HCT116 (cell line): ENCODE results near the gene ENO2. TPM values are rescaled to one million over a fixed set of nuclear protein-coding genes. Genes with fewer than 3 reads are reported as not detected.
"Not testable (repeated sequence)": the region's sequence is repeated elsewhere in the genome, so short reads cannot be mapped to it uniquely, and the experiment has no call there.

Source experiments
- ATAC-seq: fragments of 200-7000 bp; cut with Tn5 transposase; 2 replicates; pipeline ENCODE4 v1.9.1; 2020; ENCODE audit warnings: mild to moderate bottlenecking, moderate library complexity
- Bru-seq: library from RNA; stranded (reverse); fragments of 400-500 nt; gene quantifications from one replicate; lab custom pipeline; 2021; lab: Mats Ljungman, UMichigan
- BruChase-seq, 2 experiments: library from RNA; stranded (reverse); fragments of 400-500 nt; gene quantifications; one replicate each; lab custom pipeline; 2021; lab: Mats Ljungman, UMichigan
- BruUV-seq: library from RNA; stranded (reverse); fragments of 400-500 nt; replicated peaks from 2 replicates; lab custom pipeline; 2021; lab: Mats Ljungman, UMichigan
- CTCF ChIA-PET: fragments of 300-600 bp; sonication (Branson Sonifier 250); formaldehyde crosslinking; loops from one replicate; lab custom pipeline; 2021; ENCODE audit warnings: antibody characterized with exemption; lab: Charles Lee
- POLR2A ChIA-PET: fragments of 300-600, 350-600 bp; sonication (Branson Sonifier 250); formaldehyde crosslinking; loops from one replicate; lab custom pipeline; 2021; ENCODE audit warnings: antibody characterized with exemption; lab: Charles Lee
- RAD21 ChIA-PET, 2 experiments: fragments of 300-600 bp; sonication (Branson Sonifier 250); formaldehyde crosslinking; loops; one replicate each; lab custom pipeline; 2023; ENCODE audit warnings: low total read pairs in 2 of 2; ENCODE audit not compliant: uncharacterized antibody in 2 of 2, unreplicated experiment in 2 of 2, low non-redundant PET in 1 of 2; lab: Charles Lee
- DNase-seq: peaks from one replicate; pipeline ENCODE4 v3.0.0-alpha.2; 2010; ENCODE audit warnings: low read depth, low spot score
- H2AFZ ChIP-seq: fragments of 200-600 bp; shearing (Covaris generic), sonication (generic); 2 replicates; pipeline ENCODE4 v1.6.1; 2017; ENCODE audit warnings: low read depth, mixed run types, mixed read lengths, antibody characterized with exemption, low read length; ENCODE audit not compliant: poor library complexity, severe bottlenecking
- H3K27ac ChIP-seq: 2 replicates; pipeline ENCODE4 v1.5.1; 2012; ENCODE audit warnings: low read depth, low read length
- H3K27me3 ChIP-seq: fragments of 200-600 bp; sonication (generic); 2 replicates; pipeline ENCODE4 v1.6.1; 2016; ENCODE audit warnings: mixed run types, low read length, mixed read lengths; ENCODE audit not compliant: insufficient read depth
- H3K36me3 ChIP-seq, 2 experiments: fragments of 200-500 bp in 1 of 2; fragments of 200-600 bp in 1 of 2; sonication (Bioruptor generic) in 1 of 2; sonication (generic) in 1 of 2; 2 replicates each; pipeline versions ENCODE4 v1.5.1 to v1.6.1; 2014 to 2016; ENCODE audit warnings: low read length in 2 of 2, inconsistent platforms in 1 of 2, mixed read lengths in 1 of 2, mixed run types in 1 of 2; ENCODE audit not compliant: insufficient read depth in 2 of 2, control insufficient read depth in 1 of 2
- H3K4me1 ChIP-seq, 2 experiments: fragments of 200-600 bp in 1 of 2; sonication (generic) in 1 of 2; 2 replicates each; pipeline versions ENCODE4 v1.5.1 to v1.6.1; 2012 to 2017; ENCODE audit warnings: low read length in 2 of 2, inconsistent platforms in 1 of 2, mild to moderate bottlenecking in 1 of 2, mixed read lengths in 1 of 2, mixed run types in 1 of 2, moderate library complexity in 1 of 2; ENCODE audit not compliant: insufficient read depth in 2 of 2, control insufficient read depth in 1 of 2
- H3K4me2 ChIP-seq: fragments of 200-600 bp; sonication (generic); 2 replicates; pipeline ENCODE4 v1.6.1; 2017; ENCODE audit warnings: mixed run types, low read length, mixed read lengths
- H3K4me3 ChIP-seq, 2 experiments: fragments of 200-600 bp in 1 of 2; sonication (generic) in 1 of 2; replicated peaks in 1 of 2; 2 replicates each; pipeline ENCODE4 v1.5.1; 2011 to 2016; ENCODE audit warnings: low read length in 2 of 2, control low read depth in 1 of 2, low read depth in 1 of 2, mild to moderate bottlenecking in 1 of 2, mixed read lengths in 1 of 2, mixed run types in 1 of 2
- H3K79me2 ChIP-seq: fragments of 200-600 bp; sonication (generic); 2 replicates; pipeline ENCODE4 v1.6.1; 2017; ENCODE audit warnings: mild to moderate bottlenecking, mixed run types, low read length, moderate library complexity, mixed read lengths; ENCODE audit not compliant: insufficient read depth
- H3K9ac ChIP-seq: fragments of 200-600 bp; sonication (generic); 2 replicates; pipeline ENCODE4 v1.6.1; 2016; ENCODE audit warnings: low read length, mixed read lengths
- H3K9me2 ChIP-seq: fragments of 200-600 bp; sonication (generic), shearing (Covaris generic); 2 replicates; pipeline ENCODE4 v1.6.1; 2017; ENCODE audit warnings: mixed run types, mild to moderate bottlenecking, moderate library complexity; ENCODE audit not compliant: insufficient read depth
- H3K9me3 ChIP-seq, 2 experiments: fragments of 200-500 bp in 1 of 2; fragments of 200-600 bp in 1 of 2; sonication (Bioruptor generic) in 1 of 2; sonication (generic) in 1 of 2; 2 replicates each; pipeline ENCODE4 v1.6.1; 2014 to 2017; ENCODE audit warnings: low read length in 2 of 2, mixed read lengths in 2 of 2, inconsistent platforms in 1 of 2, low read depth in 1 of 2, mild to moderate bottlenecking in 1 of 2, mixed run types in 1 of 2, moderate library complexity in 1 of 2; ENCODE audit not compliant: control insufficient read depth in 1 of 2, insufficient read depth in 1 of 2
- H4K20me1 ChIP-seq: fragments of 200-600 bp; sonication (generic), shearing (Covaris generic); 2 replicates; pipeline ENCODE4 v1.6.1; 2017; ENCODE audit warnings: mixed run types, mild to moderate bottlenecking, moderate library complexity; ENCODE audit not compliant: insufficient read depth
- CTCF ChIP-seq, 3 experiments: fragments of 200-600 bp in 1 of 3; sonication (generic) in 1 of 3; IDR thresholded peaks in 2 of 3; conservative IDR thresholded peaks in 1 of 3; 2 replicates each; pipeline ENCODE4 v1.5.1; 2012 to 2017; ENCODE audit warnings: low read depth in 2 of 3, low read length in 2 of 3, antibody characterized with exemption in 1 of 3, borderline replicate concordance in 1 of 3, control low read depth in 1 of 3, mild to moderate bottlenecking in 1 of 3, mixed read lengths in 1 of 3, mixed run types in 1 of 3, moderate library complexity in 1 of 3; ENCODE audit not compliant: insufficient read depth in 1 of 3
- JUND ChIP-seq: IDR thresholded peaks from 2 replicates; pipeline ENCODE4 v1.6.1; 2012
- MAX ChIP-seq: IDR thresholded peaks from 2 replicates; pipeline ENCODE4 v1.6.1; 2012
- POLR2AphosphoS5 ChIP-seq: IDR thresholded peaks from 2 replicates; pipeline ENCODE4 v1.6.1; 2011; ENCODE audit warnings: mild to moderate bottlenecking, low read depth, low read length, moderate library complexity
- SIN3A ChIP-seq: IDR thresholded peaks from 2 replicates; pipeline ENCODE4 v1.6.1; 2012; ENCODE audit warnings: low read depth
- SP1 ChIP-seq: IDR thresholded peaks from 2 replicates; pipeline ENCODE4 v1.6.1; 2012; ENCODE audit warnings: low read depth
- TCF7L2 ChIP-seq: IDR thresholded peaks from 2 replicates; pipeline ENCODE4 v1.7.0; 2011; ENCODE audit warnings: borderline replicate concordance, inconsistent platforms; ENCODE audit not compliant: insufficient read depth, insufficient read length; ENCODE audit errors: extremely low read depth
- ZFX ChIP-seq: fragments of 450-650 bp; IDR thresholded peaks from 2 replicates; pipeline ENCODE4 v1.6.1; 2017
- intact Hi-C: fragments of 100-400 bp; cut with micrococcal nuclease; formaldehyde crosslinking; loops from 2 replicates; pipeline ENCODE4 v1.10.0; 2022
- long read RNA-seq: library from polyadenylated mRNA; unstranded; transcript quantifications from one replicate; pipeline ENCODE4 v2.0.0, GENCODE V29; 2021; ENCODE audit not compliant: unreplicated experiment
- polyA plus RNA-seq: library from polyadenylated mRNA; unstranded; fragments of >200 nt; gene quantifications from 2 replicates; pipeline ENCODE4 v1.2.1, GENCODE V29; 2012; ENCODE audit warnings: missing spikeins
- total RNA-seq: library from RNA; stranded (reverse); gene quantifications from one replicate; pipeline ENCODE4 v1.2.1, GENCODE V29; 2021; ENCODE audit not compliant: unreplicated experiment

The ENO2 gene
- total RNA-seq (117 TPM), Bru-seq, nascent RNA (percentile 58 among the genes with signal in this experiment), BruChase-seq, experiment 1, labeled RNA remaining after a 6-hour chase (percentile 82 among the genes with signal in this experiment), BruChase-seq, experiment 2, labeled RNA remaining after a 2-hour chase (percentile 72 among the genes with signal in this experiment)
- polyA plus RNA-seq = 312 and 352 TPM in 2 replicates
- long read RNA-seq, transcript ENO2-205 (11 exons, 2,827 nt) = minor isoform, 16 of 209 reads
- long read RNA-seq, transcript ENO2-201 (12 exons, 2,423 nt) = major isoform, 109 of 209 reads
- long read RNA-seq, transcript ENO2-211 (12 exons, 2,549 nt) = minor isoform, 20 of 209 reads
- long read RNA-seq, partial matches to known transcripts = 28 of 209 reads
- long read RNA-seq, other reads (novel, unspliced or antisense) = 36 of 209 reads

- peak; percentile 62 for TF ChIP-seq MAX
- TF ChIP-seq CTCF (IDR thresholded peaks at IDR 0.05 in 2 of 3, conservative IDR thresholded peaks at IDR 0.05 in 1 of 3; ENCODE audit: borderline replicate concordance in 1 of 3, insufficient read depth in 1 of 3, low read depth in 2 of 3, low read length in 2 of 3) = no peak
- TF ChIP-seq SP1 = no peak; the same call in 1 of the 2 replicates
- TF ChIP-seq SIN3A = peak; percentile 62
- peak; percentile 35; the same call in 1 of the 2 replicates for TF ChIP-seq JUND
- peak; percentile 55; the same call in 1 of the 2 replicates for TF ChIP-seq ZFX
- no peak for TF ChIP-seq TCF7L2
- peak; percentile 50 for TF ChIP-seq POLR2AphosphoS5
- peaks cover 15 to 27% of the 10 kb centered on the region in 2 experiments for H3K4me1 ChIP-seq
- ATAC-seq (peak; percentile 91), DNase-seq (no peak)
- H3K27ac ChIP-seq = peak within 1 kb of the TSS; percentile 53
- peaks cover 8 to 11% of the 10 kb centered on the region in 2 experiments for H3K36me3 ChIP-seq
- peak within 1 kb of the TSS; percentile 79 to 81 for H3K4me3 ChIP-seq
- H3K27me3 ChIP-seq = no peaks in the 10 kb centered on the region
- H3K4me2 ChIP-seq = peak within 1 kb of the TSS; percentile 92
- no peaks in the 10 kb centered on the region for H3K9me2 ChIP-seq
- peaks cover 13% of the 10 kb centered on the region; the same call in 1 of the 2 replicates for H3K79me2 ChIP-seq
- H2AFZ ChIP-seq = peak within 1 kb of the TSS; percentile 54
- BruUV-seq = no TSS peak
- ChIA-PET POLR2A (interaction anchor here (0.6 to 1.3 kb wide), 2 partner anchors 20 to 29 kb away, joined by 3 to 7 read pairs; partner anchors contain the start of genes C12orf57 and RNU7-1), CTCF (interaction anchor here (1.0 to 1.4 kb wide), 3 partner anchors 11 to 45 kb away, joined by 3 to 4 read pairs (median 3); no protein-coding TSS in a partner anchor), RAD21 (no interaction called here)
- peak within 1 kb of the TSS; percentile 68 for H3K9ac ChIP-seq
- H4K20me1 ChIP-seq = no peaks in the 10 kb centered on the region
- H3K9me3 ChIP-seq = no peaks in the 10 kb centered on the region
- intact Hi-C loops = no loop called here
Measured at GRCh38 chr12:6914246-6914946, at the start of gene ENO2. Gene ENO2 (plus strand): TSS chr12:6914580. CDS start chr12:6915833, 1,253 bp downstream.

GRCh38 chr12:6865307-6865706 is 49.1 kb upstream of the ENO2 start:
- Histone ChIP-seq H3K36me3 (peaks cover 34 to 56% of the 10 kb centered on the region in 2 experiments), H4K20me1 (peaks cover 12% of the 10 kb centered on the region; the same call in 1 of the 2 replicates), H3K4me1 (peaks cover 18 to 38% of the 10 kb centered on the region in 2 experiments), H3K79me2 (peaks cover 33% of the 10 kb centered on the region)
- H3K27me3 ChIP-seq, CTCF ChIA-PET, BruUV-seq, intact Hi-C loops, H3K27ac ChIP-seq, DNase-seq, RAD21 ChIA-PET, H3K9ac ChIP-seq, H3K4me3 ChIP-seq, H3K4me2 ChIP-seq, ATAC-seq, H3K9me3 ChIP-seq, H2AFZ ChIP-seq, H3K9me2 ChIP-seq: not testable (repeated sequence)
- POLR2A ChIA-PET = interaction anchor here (1.2 to 10.9 kb wide), 6 partner anchors 13 to 331 kb away, joined by 3 to 186 read pairs (median 6); partner anchors contain the start of genes C12orf57, CDCA3, COPS7A and GAPDH
